Measurements from ENCODE around the gene KLK2.

- TF ChIP-seq CTCF (IDR thresholded peaks at IDR 0.05) = no peak
- TF ChIP-seq POLR2A (IDR thresholded peaks at IDR 0.05) = no peak
Observed at GRCh38 chr19:50851620-50852019, 21.6 kb upstream of the KLK2 start.

All from right lobe of liver (tissue), 4 donors.